Stimulated activated CD8-positive, alpha-beta memory T cell treated with anti-CD3 and anti-CD28 coated beads, Interleukin-7, amount 100 ng/mL, for 48 hours (primary cell): ENCODE measurements around the gene AJAP1.
A peak's percentile ranks its signal among the peaks of the same experiment; 100 is the strongest.

Source experiments
- DNase-seq, 2 donors: peaks; one replicate each; pipeline ENCODE4 v3.0.0-alpha.2; 2020; ENCODE audit warnings: low read depth in 1 of 2; ENCODE audit errors: extremely low read depth in 1 of 2

The AJAP1 gene

DNA sequence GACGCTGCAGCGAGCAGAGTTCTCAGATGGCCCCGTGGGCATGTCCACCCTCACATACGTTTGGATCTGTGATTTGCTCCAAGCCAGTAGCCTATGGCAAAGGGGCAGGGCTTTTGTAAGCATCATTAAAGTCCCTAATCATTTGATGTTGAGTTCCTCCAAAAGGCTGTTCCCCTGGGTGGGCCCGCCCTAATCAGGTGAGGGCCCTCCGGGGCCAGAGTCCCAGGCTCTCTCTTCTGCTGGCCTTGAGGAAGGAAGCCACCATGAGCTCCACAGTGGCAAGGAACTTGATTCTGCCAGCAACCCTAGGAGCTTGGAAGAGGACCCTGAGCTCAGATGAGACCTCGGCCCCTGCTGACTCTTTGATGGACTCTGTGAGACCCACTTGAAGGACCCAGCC lies 25.4 kb upstream of the AJAP1 start:
- DNase-seq, result no peak

- no peak for DNase-seq
Measured at GRCh38 chr1:4630561-4630960, 23.8 kb upstream of the AJAP1 start.

- DNase-seq, result no peak
Measured at GRCh38 chr1:4631321-4631720, 23.1 kb upstream of the AJAP1 start.

- no peak for DNase-seq
Measured at GRCh38 chr1:4633346-4633745, 21.1 kb upstream of the AJAP1 start.

GRCh38 chr1:4634156-4634792 lies 20.1 kb upstream of the AJAP1 start:
- DNase-seq, result no peak

DNA sequence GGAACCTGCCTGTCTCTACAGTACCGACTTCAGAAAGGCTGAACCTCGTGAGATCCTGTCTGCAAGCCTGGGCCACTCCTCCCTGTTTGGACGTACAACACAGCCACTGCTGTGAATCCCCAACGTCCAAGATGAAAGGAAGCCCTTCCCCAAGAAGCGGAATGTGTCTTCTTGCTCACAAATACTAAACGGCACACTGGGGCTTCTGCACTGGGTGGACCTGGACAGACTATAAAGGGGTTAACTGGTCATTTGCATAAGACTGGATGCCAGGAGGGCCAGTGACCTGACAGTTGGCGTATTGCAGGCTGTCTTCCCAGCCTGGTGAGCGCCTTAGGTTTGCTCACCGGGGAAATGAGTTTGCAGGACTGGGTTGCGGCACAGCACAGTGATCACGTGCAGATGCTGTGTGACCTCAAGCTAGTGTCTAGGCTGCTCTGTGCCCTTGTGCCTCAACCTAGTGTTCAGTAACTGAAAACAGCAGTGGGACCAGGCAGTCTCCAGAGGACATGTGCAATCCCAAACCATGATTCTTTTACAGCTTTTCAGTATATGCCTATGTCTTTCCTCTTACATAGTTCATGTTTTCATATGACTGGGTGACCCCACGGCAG lies 19.5 kb upstream of the AJAP1 start:
- DNase-seq, result no peak

- no peak for DNase-seq
Measured at GRCh38 chr1:4636186-4636585, 18.2 kb upstream of the AJAP1 start.

GRCh38 chr1:4636644-4637380 lies 17.6 kb upstream of the AJAP1 start:
- no peak for DNase-seq

DNA sequence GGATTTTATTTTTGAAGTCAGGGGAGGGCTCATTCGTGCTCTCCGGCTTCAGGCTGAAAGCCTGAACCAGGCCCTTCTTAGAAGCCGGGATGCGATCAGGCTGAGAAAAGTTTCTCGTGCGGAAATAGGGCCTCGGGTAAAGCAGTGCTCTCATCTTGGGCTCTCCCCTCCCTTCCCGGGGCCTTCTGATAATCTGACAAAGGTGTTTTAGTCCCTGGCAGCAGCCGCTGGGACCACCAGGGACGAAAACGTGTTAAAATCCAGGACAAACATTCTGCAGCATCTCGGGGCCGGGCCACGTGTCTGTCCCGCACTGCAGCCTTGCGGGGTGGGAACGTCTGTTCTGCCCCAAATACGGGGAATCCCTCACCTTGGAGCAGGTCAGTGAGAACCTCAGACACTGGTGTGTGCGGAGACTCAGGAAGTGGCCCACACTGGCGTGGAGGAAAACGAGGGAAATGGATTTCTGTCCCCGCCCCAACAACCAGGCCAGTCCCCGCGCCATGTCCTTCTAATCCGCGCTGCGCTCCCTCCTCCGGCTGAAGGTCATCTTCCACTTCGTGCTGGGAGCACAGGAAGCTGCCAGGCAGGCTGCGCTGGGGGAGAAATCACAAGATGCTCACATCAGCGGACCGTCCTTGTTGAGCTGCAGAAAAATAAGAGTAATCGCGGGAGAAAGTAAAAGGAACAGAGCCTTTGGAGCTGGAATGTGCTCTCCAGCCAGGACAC lies 16.6 kb upstream of the AJAP1 start:
- no peak for DNase-seq

DNA sequence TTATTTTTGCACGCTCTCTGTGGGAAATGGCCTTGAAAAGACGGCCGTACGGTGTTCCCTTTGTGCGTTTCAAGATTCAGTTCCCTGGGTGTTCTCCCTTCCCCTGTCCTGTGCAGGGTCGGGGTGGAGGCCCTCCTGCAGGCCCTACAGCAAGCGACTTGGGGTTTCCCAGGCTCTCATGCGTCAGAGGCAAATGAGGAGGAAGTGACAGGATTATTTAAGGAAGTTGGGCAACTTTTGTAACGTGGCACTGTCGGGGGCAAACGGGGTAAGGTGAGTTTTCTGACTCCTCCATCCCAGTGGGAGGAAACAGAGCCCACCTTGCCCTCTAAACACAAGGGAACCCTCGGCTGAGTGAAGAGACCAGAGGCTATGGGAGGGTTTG lies 16.1 kb upstream of the AJAP1 start:
- DNase-seq, result no peak

GRCh38 chr1:4640931-4641330 lies 13.5 kb upstream of the AJAP1 start:
- DNase-seq, result no peak

- DNase-seq, result no peak
Measured at GRCh38 chr1:4647391-4647790, 7.0 kb upstream of the AJAP1 start.

- DNase-seq, result no peak
Measured at GRCh38 chr1:4648657-4649056, 5.8 kb upstream of the AJAP1 start.

GRCh38 chr1:4650481-4650880 lies 3.9 kb upstream of the AJAP1 start:
- DNase-seq, result no peak

DNA sequence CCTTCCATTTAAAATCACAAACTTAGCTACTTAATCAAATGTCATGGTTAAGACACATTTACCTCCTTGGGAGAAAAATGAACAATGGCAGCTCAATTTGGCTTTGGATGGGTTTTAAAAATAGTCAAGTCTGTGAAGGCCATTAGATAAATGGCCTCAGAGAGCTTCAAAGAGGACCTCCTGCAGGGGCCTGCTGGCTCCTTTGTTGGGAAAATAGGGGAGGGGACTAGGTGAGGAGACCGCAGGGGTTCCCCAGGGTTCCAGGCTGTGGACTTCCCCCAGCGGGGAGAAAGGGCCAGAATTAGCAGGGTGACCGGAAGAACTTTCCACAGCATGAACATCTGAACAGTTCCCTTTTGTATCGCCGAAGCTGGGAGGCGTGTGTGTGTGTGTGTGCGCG lies 3.4 kb upstream of the AJAP1 start:
- DNase-seq, result no peak

- DNase-seq, result peak; percentile 18 to 30
Measured at GRCh38 chr1:4652631-4653327, 1.6 kb upstream of the AJAP1 start.

DNA sequence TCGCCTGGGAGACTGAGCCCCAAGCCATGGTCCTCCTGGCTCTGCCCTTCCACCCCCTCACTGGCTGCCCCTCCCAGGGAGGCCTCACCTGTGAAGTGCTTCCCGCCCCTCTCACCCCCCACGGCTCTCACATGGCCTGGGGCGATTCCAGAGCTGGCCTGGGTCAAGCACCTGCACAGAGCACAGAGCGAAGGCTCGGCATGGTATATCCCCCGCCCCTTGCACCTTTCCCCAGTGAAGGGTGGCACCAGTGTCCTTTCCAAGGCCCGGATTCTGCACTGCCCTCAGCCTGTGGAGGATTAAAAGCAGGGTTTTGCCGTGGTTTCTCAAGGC lies 1.1 kb upstream of the AJAP1 start:
- DNase-seq, result no peak

DNA sequence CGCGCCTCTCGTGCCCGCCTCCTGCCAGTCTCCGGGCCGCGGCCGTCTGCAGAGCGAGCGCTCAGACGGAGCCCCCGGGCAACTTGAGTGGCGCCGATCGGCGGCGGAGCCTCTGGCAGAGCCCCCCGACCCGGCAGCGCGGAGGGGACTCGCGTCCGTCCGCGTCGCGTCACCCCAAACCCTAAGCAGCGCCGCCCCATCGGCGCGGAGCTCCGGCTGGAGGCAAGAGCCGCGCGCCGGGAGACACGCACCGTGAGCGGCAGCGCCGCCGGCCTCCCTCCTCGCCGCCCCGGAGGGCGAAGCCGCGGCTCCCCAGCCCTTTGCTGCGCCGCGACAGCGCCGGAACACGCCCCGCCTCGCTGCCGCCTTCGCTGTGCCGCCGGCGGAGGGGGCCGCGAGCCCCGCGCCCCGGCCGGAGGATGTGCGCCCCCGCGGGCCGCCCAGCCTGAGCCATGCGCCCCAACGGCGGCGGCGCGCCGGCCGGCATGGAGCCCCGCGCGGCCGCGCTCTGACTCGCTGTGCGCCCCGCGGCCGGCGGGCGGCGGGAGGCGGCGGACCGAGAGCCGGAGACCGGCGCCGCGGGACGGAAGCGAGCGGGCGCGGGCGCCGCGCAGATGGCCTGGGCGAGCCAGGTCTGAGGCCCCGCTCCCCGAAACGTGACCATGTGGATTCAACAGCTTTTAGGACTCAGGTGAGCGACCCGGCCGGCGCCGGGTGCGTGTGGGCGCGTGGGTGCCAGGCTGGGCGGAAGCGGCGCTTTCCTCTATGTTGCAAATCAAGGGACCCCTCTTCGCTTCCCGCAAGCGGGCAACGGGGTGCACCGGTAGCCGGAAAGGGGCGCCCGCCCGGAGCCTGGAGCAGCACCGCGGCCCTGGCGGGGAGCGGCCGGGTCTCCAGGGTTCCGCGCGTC lies 610 bp downstream of the AJAP1 start:
- no peak for DNase-seq

DNA sequence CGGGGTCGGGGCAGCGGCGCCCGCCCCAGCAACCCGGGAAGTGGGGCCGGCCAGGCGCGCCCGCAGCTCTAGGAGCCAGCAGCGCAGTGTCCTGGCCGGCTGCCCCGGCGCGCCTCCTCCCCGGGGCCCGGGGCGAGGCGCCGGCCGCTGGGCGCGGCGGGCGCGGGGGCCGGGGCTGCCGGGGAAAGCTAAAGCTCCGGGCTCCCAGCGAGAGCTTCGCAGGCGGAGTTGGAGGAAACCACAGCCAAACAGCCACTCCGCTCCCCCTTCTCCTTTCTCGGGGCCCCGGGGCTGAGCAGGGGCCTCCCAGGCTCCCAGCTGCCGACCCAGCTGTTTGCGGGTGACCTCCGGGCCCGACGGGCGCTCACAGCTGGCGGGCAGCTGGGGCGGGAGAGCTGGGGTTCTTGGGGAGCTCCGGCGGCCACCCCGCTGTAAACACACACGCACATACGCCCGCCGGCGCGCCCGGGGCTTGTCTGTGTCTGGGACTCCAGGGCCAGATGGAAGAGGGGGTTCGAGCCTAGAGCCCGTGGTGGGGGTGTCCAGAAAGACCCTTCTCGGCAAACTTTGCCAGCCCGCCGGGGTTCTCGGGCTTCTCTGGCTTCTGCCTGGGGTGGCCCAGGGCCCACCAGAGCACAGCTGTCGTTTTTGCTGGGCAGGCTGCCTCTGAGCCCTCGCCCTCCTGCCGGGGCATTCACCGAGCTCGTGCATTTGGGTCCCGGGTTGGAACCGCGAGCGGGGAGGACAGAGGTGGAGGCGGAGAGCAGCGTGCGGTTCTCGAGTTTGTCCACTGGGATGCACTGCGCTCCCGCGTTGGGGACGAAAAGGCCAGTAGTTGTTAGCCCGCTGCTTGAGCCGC lies 1.5 kb downstream of the AJAP1 start:
- no peak for DNase-seq
